ENCODE data around the gene KCNMB3.

Gene KCNMB3

GRCh38 chr3:179196098-179196497 lies 54.8 kb downstream of the KCNMB3 start:
- DNase-seq (ENCODE audit: low read depth in 2 of 2): no peak

- no peak for DNase-seq (ENCODE audit: low read depth in 2 of 2)
Observed at GRCh38 chr3:179194931-179195330, 56.0 kb downstream of the KCNMB3 start.

Data from stimulated activated CD8-positive, alpha-beta memory T cell treated with anti-CD3 and anti-CD28 coated beads, Interleukin-2, amount 100 ng/mL, for 48 hours (primary cell).